HCT116 (cell line): Measurements from ENCODE around the gene CTCFL. TPM values are rescaled to one million over a fixed set of nuclear protein-coding genes. Genes with fewer than 3 reads are reported as not detected.

Experiments used
- ATAC-seq: fragments of 200-7000 bp; cut with Tn5 transposase; 2 replicates; pipeline ENCODE4 v1.9.1; 2020; ENCODE audit warnings: mild to moderate bottlenecking, moderate library complexity
- BruUV-seq: library from RNA; stranded (reverse); fragments of 400-500 nt; replicated peaks from 2 replicates; lab custom pipeline; 2021; lab: Mats Ljungman, UMichigan
- CTCF ChIA-PET: fragments of 300-600 bp; sonication (Branson Sonifier 250); formaldehyde crosslinking; loops from one replicate; lab custom pipeline; 2021; ENCODE audit warnings: antibody characterized with exemption; lab: Charles Lee
- POLR2A ChIA-PET: fragments of 300-600, 350-600 bp; sonication (Branson Sonifier 250); formaldehyde crosslinking; loops from one replicate; lab custom pipeline; 2021; ENCODE audit warnings: antibody characterized with exemption; lab: Charles Lee
- RAD21 ChIA-PET, 2 experiments: fragments of 300-600 bp; sonication (Branson Sonifier 250); formaldehyde crosslinking; loops; one replicate each; lab custom pipeline; 2023; ENCODE audit warnings: low total read pairs in 2 of 2; ENCODE audit not compliant: uncharacterized antibody in 2 of 2, unreplicated experiment in 2 of 2, low non-redundant PET in 1 of 2; lab: Charles Lee
- DNase-seq: peaks from one replicate; pipeline ENCODE4 v3.0.0-alpha.2; 2010; ENCODE audit warnings: low read depth, low spot score
- H2AFZ ChIP-seq: fragments of 200-600 bp; shearing (Covaris generic), sonication (generic); 2 replicates; pipeline ENCODE4 v1.6.1; 2017; ENCODE audit warnings: low read depth, mixed run types, mixed read lengths, antibody characterized with exemption, low read length; ENCODE audit not compliant: poor library complexity, severe bottlenecking
- H3K27ac ChIP-seq: 2 replicates; pipeline ENCODE4 v1.5.1; 2012; ENCODE audit warnings: low read depth, low read length
- H3K27me3 ChIP-seq: fragments of 200-600 bp; sonication (generic); 2 replicates; pipeline ENCODE4 v1.6.1; 2016; ENCODE audit warnings: mixed run types, low read length, mixed read lengths; ENCODE audit not compliant: insufficient read depth
- H3K36me3 ChIP-seq, 2 experiments: fragments of 200-500 bp in 1 of 2; fragments of 200-600 bp in 1 of 2; sonication (Bioruptor generic) in 1 of 2; sonication (generic) in 1 of 2; 2 replicates each; pipeline versions ENCODE4 v1.5.1 to v1.6.1; 2014 to 2016; ENCODE audit warnings: low read length in 2 of 2, inconsistent platforms in 1 of 2, mixed read lengths in 1 of 2, mixed run types in 1 of 2; ENCODE audit not compliant: insufficient read depth in 2 of 2, control insufficient read depth in 1 of 2
- H3K4me1 ChIP-seq, 2 experiments: fragments of 200-600 bp in 1 of 2; sonication (generic) in 1 of 2; 2 replicates each; pipeline versions ENCODE4 v1.5.1 to v1.6.1; 2012 to 2017; ENCODE audit warnings: low read length in 2 of 2, inconsistent platforms in 1 of 2, mild to moderate bottlenecking in 1 of 2, mixed read lengths in 1 of 2, mixed run types in 1 of 2, moderate library complexity in 1 of 2; ENCODE audit not compliant: insufficient read depth in 2 of 2, control insufficient read depth in 1 of 2
- H3K4me2 ChIP-seq: fragments of 200-600 bp; sonication (generic); 2 replicates; pipeline ENCODE4 v1.6.1; 2017; ENCODE audit warnings: mixed run types, low read length, mixed read lengths
- H3K4me3 ChIP-seq, 2 experiments: fragments of 200-600 bp in 1 of 2; sonication (generic) in 1 of 2; replicated peaks in 1 of 2; 2 replicates each; pipeline ENCODE4 v1.5.1; 2011 to 2016; ENCODE audit warnings: low read length in 2 of 2, control low read depth in 1 of 2, low read depth in 1 of 2, mild to moderate bottlenecking in 1 of 2, mixed read lengths in 1 of 2, mixed run types in 1 of 2
- H3K79me2 ChIP-seq: fragments of 200-600 bp; sonication (generic); 2 replicates; pipeline ENCODE4 v1.6.1; 2017; ENCODE audit warnings: mild to moderate bottlenecking, mixed run types, low read length, moderate library complexity, mixed read lengths; ENCODE audit not compliant: insufficient read depth
- H3K9ac ChIP-seq: fragments of 200-600 bp; sonication (generic); 2 replicates; pipeline ENCODE4 v1.6.1; 2016; ENCODE audit warnings: low read length, mixed read lengths
- H3K9me2 ChIP-seq: fragments of 200-600 bp; sonication (generic), shearing (Covaris generic); 2 replicates; pipeline ENCODE4 v1.6.1; 2017; ENCODE audit warnings: mixed run types, mild to moderate bottlenecking, moderate library complexity; ENCODE audit not compliant: insufficient read depth
- H3K9me3 ChIP-seq, 2 experiments: fragments of 200-500 bp in 1 of 2; fragments of 200-600 bp in 1 of 2; sonication (Bioruptor generic) in 1 of 2; sonication (generic) in 1 of 2; 2 replicates each; pipeline ENCODE4 v1.6.1; 2014 to 2017; ENCODE audit warnings: low read length in 2 of 2, mixed read lengths in 2 of 2, inconsistent platforms in 1 of 2, low read depth in 1 of 2, mild to moderate bottlenecking in 1 of 2, mixed run types in 1 of 2, moderate library complexity in 1 of 2; ENCODE audit not compliant: control insufficient read depth in 1 of 2, insufficient read depth in 1 of 2
- H4K20me1 ChIP-seq: fragments of 200-600 bp; sonication (generic), shearing (Covaris generic); 2 replicates; pipeline ENCODE4 v1.6.1; 2017; ENCODE audit warnings: mixed run types, mild to moderate bottlenecking, moderate library complexity; ENCODE audit not compliant: insufficient read depth
- CBX3 ChIP-seq: IDR thresholded peaks from 2 replicates; pipeline ENCODE4 v1.6.1; 2012; ENCODE audit warnings: low read depth
- CEBPB ChIP-seq: IDR thresholded peaks from 2 replicates; pipeline ENCODE4 v1.6.1; 2012; ENCODE audit warnings: low read depth
- EGR1 ChIP-seq: IDR thresholded peaks from 2 replicates; pipeline ENCODE4 v1.6.1; 2012; ENCODE audit warnings: low read depth
- EZH2phosphoT487 ChIP-seq: fragments of 200-600 bp; IDR thresholded peaks from 2 replicates; pipeline ENCODE4 v1.6.1; 2018; ENCODE audit warnings: antibody characterized with exemption, borderline replicate concordance
- FOSL1 ChIP-seq: IDR thresholded peaks from 2 replicates; pipeline ENCODE4 v1.6.1; 2012; ENCODE audit warnings: low read depth
- RAD21 ChIP-seq: IDR thresholded peaks from 2 replicates; pipeline ENCODE4 v1.6.1; 2012; ENCODE audit warnings: low read depth, mild to moderate bottlenecking
- SP1 ChIP-seq: IDR thresholded peaks from 2 replicates; pipeline ENCODE4 v1.6.1; 2012; ENCODE audit warnings: low read depth
- YY1 ChIP-seq: IDR thresholded peaks from 2 replicates; pipeline ENCODE4 v1.6.1; 2011; ENCODE audit warnings: low read length, low read depth, moderate library complexity, mild to moderate bottlenecking; ENCODE audit not compliant: insufficient replicate concordance; ENCODE audit errors: extremely low read depth
- ZNF274 ChIP-seq: fragments of 200-500 bp; sonication (Bioruptor generic); IDR thresholded peaks from 2 replicates; pipeline ENCODE4 v1.6.1; 2014; ENCODE audit warnings: mild to moderate bottlenecking, low read depth, low read length, inconsistent platforms
- intact Hi-C: fragments of 100-400 bp; cut with micrococcal nuclease; formaldehyde crosslinking; loops from 2 replicates; pipeline ENCODE4 v1.10.0; 2022
- total RNA-seq: library from RNA; stranded (reverse); gene quantifications from one replicate; pipeline ENCODE4 v1.2.1, GENCODE V29; 2021; ENCODE audit not compliant: unreplicated experiment
- TF ChIP-seq, protein P1 (sequence below): IDR thresholded peaks from 2 replicates; pipeline ENCODE4 v1.6.1; 2012
- TF ChIP-seq, protein P2 (sequence below): IDR thresholded peaks from 2 replicates; pipeline ENCODE4 v1.6.1; 2012
- TF ChIP-seq, protein P3 (sequence below), 3 experiments: fragments of 200-600 bp in 1 of 3; sonication (generic) in 1 of 3; IDR thresholded peaks in 2 of 3; conservative IDR thresholded peaks in 1 of 3; 2 replicates each; pipeline ENCODE4 v1.5.1; 2012 to 2017; ENCODE audit warnings: low read depth in 2 of 3, low read length in 2 of 3, antibody characterized with exemption in 1 of 3, borderline replicate concordance in 1 of 3, control low read depth in 1 of 3, mild to moderate bottlenecking in 1 of 3, mixed read lengths in 1 of 3, mixed run types in 1 of 3, moderate library complexity in 1 of 3; ENCODE audit not compliant: insufficient read depth in 1 of 3
- TF ChIP-seq, protein P4 (sequence below): IDR thresholded peaks from 2 replicates; pipeline ENCODE4 v1.6.1; 2012; ENCODE audit warnings: low read depth

Gene CTCFL
- total RNA-seq, 1 experiment from 2014 or later: 0.34 TPM

- no peak for ATAC-seq
- POLR2A ChIA-PET: no interaction called here
- DNase-seq: no peak
Observed at GRCh38 chr20:57481281-57481711, 43.6 kb downstream of the CTCFL start.

More at GRCh38 chr20:57481281-57481711, 43.6 kb downstream of the CTCFL start:
- TF ChIP-seq, protein P1, sequence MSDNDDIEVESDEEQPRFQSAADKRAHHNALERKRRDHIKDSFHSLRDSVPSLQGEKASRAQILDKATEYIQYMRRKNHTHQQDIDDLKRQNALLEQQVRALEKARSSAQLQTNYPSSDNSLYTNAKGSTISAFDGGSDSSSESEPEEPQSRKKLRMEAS: no peak
- TF ChIP-seq, protein P2, sequence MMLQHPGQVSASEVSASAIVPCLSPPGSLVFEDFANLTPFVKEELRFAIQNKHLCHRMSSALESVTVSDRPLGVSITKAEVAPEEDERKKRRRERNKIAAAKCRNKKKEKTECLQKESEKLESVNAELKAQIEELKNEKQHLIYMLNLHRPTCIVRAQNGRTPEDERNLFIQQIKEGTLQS: no peak
- TF ChIP-seq YY1 (no peak), CEBPB (no peak), SP1 (no peak), FOSL1 (no peak), EGR1 (no peak), ZNF274 (no peak), CBX3 (no peak), RAD21 (no peak), EZH2phosphoT487 (no peak)
- TF ChIP-seq, protein P3, sequence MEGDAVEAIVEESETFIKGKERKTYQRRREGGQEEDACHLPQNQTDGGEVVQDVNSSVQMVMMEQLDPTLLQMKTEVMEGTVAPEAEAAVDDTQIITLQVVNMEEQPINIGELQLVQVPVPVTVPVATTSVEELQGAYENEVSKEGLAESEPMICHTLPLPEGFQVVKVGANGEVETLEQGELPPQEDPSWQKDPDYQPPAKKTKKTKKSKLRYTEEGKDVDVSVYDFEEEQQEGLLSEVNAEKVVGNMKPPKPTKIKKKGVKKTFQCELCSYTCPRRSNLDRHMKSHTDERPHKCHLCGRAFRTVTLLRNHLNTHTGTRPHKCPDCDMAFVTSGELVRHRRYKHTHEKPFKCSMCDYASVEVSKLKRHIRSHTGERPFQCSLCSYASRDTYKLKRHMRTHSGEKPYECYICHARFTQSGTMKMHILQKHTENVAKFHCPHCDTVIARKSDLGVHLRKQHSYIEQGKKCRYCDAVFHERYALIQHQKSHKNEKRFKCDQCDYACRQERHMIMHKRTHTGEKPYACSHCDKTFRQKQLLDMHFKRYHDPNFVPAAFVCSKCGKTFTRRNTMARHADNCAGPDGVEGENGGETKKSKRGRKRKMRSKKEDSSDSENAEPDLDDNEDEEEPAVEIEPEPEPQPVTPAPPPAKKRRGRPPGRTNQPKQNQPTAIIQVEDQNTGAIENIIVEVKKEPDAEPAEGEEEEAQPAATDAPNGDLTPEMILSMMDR (IDR thresholded peaks at IDR 0.05 in 2 of 3, conservative IDR thresholded peaks at IDR 0.05 in 1 of 3; ENCODE audit: borderline replicate concordance in 1 of 3, insufficient read depth in 1 of 3, low read depth in 2 of 3, low read length in 2 of 3): no peak
- TF ChIP-seq, protein P4, sequence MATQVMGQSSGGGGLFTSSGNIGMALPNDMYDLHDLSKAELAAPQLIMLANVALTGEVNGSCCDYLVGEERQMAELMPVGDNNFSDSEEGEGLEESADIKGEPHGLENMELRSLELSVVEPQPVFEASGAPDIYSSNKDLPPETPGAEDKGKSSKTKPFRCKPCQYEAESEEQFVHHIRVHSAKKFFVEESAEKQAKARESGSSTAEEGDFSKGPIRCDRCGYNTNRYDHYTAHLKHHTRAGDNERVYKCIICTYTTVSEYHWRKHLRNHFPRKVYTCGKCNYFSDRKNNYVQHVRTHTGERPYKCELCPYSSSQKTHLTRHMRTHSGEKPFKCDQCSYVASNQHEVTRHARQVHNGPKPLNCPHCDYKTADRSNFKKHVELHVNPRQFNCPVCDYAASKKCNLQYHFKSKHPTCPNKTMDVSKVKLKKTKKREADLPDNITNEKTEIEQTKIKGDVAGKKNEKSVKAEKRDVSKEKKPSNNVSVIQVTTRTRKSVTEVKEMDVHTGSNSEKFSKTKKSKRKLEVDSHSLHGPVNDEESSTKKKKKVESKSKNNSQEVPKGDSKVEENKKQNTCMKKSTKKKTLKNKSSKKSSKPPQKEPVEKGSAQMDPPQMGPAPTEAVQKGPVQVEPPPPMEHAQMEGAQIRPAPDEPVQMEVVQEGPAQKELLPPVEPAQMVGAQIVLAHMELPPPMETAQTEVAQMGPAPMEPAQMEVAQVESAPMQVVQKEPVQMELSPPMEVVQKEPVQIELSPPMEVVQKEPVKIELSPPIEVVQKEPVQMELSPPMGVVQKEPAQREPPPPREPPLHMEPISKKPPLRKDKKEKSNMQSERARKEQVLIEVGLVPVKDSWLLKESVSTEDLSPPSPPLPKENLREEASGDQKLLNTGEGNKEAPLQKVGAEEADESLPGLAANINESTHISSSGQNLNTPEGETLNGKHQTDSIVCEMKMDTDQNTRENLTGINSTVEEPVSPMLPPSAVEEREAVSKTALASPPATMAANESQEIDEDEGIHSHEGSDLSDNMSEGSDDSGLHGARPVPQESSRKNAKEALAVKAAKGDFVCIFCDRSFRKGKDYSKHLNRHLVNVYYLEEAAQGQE: no peak
- RAD21 ChIA-PET: no interaction called here
- Histone ChIP-seq H3K4me3 (no peak overlapping the region), H3K36me3 (no peaks in the 10 kb centered on the region), H3K27me3 (no peaks in the 10 kb centered on the region), H3K4me1 (no peaks in the 10 kb centered on the region), H4K20me1 (no peaks in the 10 kb centered on the region), H3K9me3 (no peaks in the 10 kb centered on the region), H2AFZ (no peak overlapping the region), H3K9me2 (no peaks in the 10 kb centered on the region), H3K79me2 (no peaks in the 10 kb centered on the region), H3K4me2 (no peak overlapping the region), H3K9ac (no peak overlapping the region), H3K27ac (no peak overlapping the region)
- no TSS peak for BruUV-seq
- CTCF ChIA-PET: no interaction called here
- intact Hi-C loops: no loop called here
